ENCODE measurements around the gene DAPK3. TPM values are rescaled to one million over a fixed set of nuclear protein-coding genes. Genes with fewer than 3 reads are reported as not detected.
"Not testable (repeated sequence)": the region's sequence is repeated elsewhere in the genome, so short reads cannot be mapped to it uniquely, and the experiment has no call there.

DAPK3 gene
- total RNA-seq, 2 experiments from 2014 or later: 49.3 to 53.0 TPM

- DNase-seq; H3K9me3 Mint-ChIP-seq (ENCODE audit: low read depth); H3K27me3 Mint-ChIP-seq; H3K27ac Mint-ChIP-seq; H3K36me3 Mint-ChIP-seq; H3K4me3 Mint-ChIP-seq; ATAC-seq; CTCF ChIA-PET: not testable (repeated sequence)
- peaks cover 18% of the 10 kb centered on the region for H3K4me1 Mint-ChIP-seq
Measured at GRCh38 chr19:4011430-4011829, 40.5 kb upstream of the DAPK3 start.

GRCh38 chr19:4010808-4011110 is 39.9 kb upstream of the DAPK3 start:
- CTCF ChIA-PET: no interaction called here
- no peak for ATAC-seq

GRCh38 chr19:4009990-4010807 is 39.3 kb upstream of the DAPK3 start:
- CTCF ChIA-PET: interaction anchor here (1.2 to 1.5 kb wide), 3 partner anchors 10 to 257 kb away, joined by 3 read pairs; no protein-coding TSS in a partner anchor
- Mint-ChIP-seq H3K36me3 (peaks cover 4% of the 10 kb centered on the region), H3K4me3 (no peak overlapping the region), H3K4me1 (peaks cover 21% of the 10 kb centered on the region), H3K9me3 (ENCODE audit: low read depth) (no peaks in the 10 kb centered on the region), H3K27ac (no peak overlapping the region), H3K27me3 (no peaks in the 10 kb centered on the region)
- no peak for DNase-seq
- ATAC-seq: no peak

More at GRCh38 chr19:4010808-4011110, 39.9 kb upstream of the DAPK3 start:
- Mint-ChIP-seq H3K4me3 (no peak overlapping the region), H3K27me3 (no peaks in the 10 kb centered on the region), H3K27ac (no peak overlapping the region), H3K36me3 (no peaks in the 10 kb centered on the region), H3K4me1 (peaks cover 20% of the 10 kb centered on the region), H3K9me3 (ENCODE audit: low read depth) (no peaks in the 10 kb centered on the region)
- DNase-seq: no peak

GRCh38 chr19:4007836-4008539 is 37.1 kb upstream of the DAPK3 start:
- peak overlapping the region; percentile 79 for H3K4me3 Mint-ChIP-seq
- DNase-seq: peak; percentile 56
- H3K27me3 Mint-ChIP-seq: no peaks in the 10 kb centered on the region
- H3K27ac Mint-ChIP-seq: no peak overlapping the region
- ATAC-seq: no peak
- CTCF ChIA-PET: interaction anchor here (1.0 to 9.3 kb wide), 9 partner anchors 9 to 259 kb away, joined by 3 to 70 read pairs (median 3); partner anchors contain the start of gene EEF2
- peaks cover 20% of the 10 kb centered on the region for H3K4me1 Mint-ChIP-seq
- H3K36me3 Mint-ChIP-seq: peaks cover 7% of the 10 kb centered on the region
- H3K9me3 Mint-ChIP-seq (ENCODE audit: low read depth): no peaks in the 10 kb centered on the region

- Mint-ChIP-seq H3K27ac (peak within 1 kb of the TSS; percentile 82), H3K27me3 (no peaks in the 10 kb centered on the region), H3K36me3 (peaks cover 7% of the 10 kb centered on the region), H3K4me3 (peak within 1 kb of the TSS; percentile 79), H3K9me3 (ENCODE audit: low read depth) (no peaks in the 10 kb centered on the region), H3K4me1 (peaks cover 20% of the 10 kb centered on the region)
- peak; percentile 94 for ATAC-seq
- CTCF ChIA-PET: interaction anchor here (0.9 to 9.3 kb wide), 11 partner anchors 8 to 133 kb away, joined by 3 to 70 read pairs (median 3); partner anchors contain the start of gene EEF2
- DNase-seq: peak; percentile 96
Measured at GRCh38 chr19:4007021-4007835, 36.3 kb upstream of the DAPK3 start, which contains the start of gene PIAS4. TSS of gene PIAS4 (plus strand) at chr19:4007736. CDS start at chr19:4007761, 25 bp downstream.

- not testable (repeated sequence) for H3K9me3 Mint-ChIP-seq (ENCODE audit: low read depth)
- peaks cover 20% of the 10 kb centered on the region for H3K4me1 Mint-ChIP-seq
Measured at GRCh38 chr19:4005436-4005835, 34.5 kb upstream of the DAPK3 start.

GRCh38 chr19:4000798-4001197 is 29.9 kb upstream of the DAPK3 start:
- H3K4me1 Mint-ChIP-seq; ATAC-seq; DNase-seq; H3K27ac Mint-ChIP-seq; H3K9me3 Mint-ChIP-seq (ENCODE audit: low read depth); H3K27me3 Mint-ChIP-seq; H3K4me3 Mint-ChIP-seq; H3K36me3 Mint-ChIP-seq: not testable (repeated sequence)
- CTCF ChIA-PET: interaction anchor here (0.7 to 9.3 kb wide), 7 partner anchors 9 to 578 kb away, joined by 3 to 70 read pairs (median 3); no protein-coding TSS in a partner anchor

More at GRCh38 chr19:4005436-4005835, 34.5 kb upstream of the DAPK3 start:
- not testable (repeated sequence) for H3K27me3 Mint-ChIP-seq, H3K36me3 Mint-ChIP-seq, ATAC-seq, H3K27ac Mint-ChIP-seq, DNase-seq
- CTCF ChIA-PET: interaction anchor here (1.7 to 9.3 kb wide), 4 partner anchors 16 to 135 kb away, joined by 3 to 70 read pairs (median 11); partner anchors contain the start of gene EEF2
- peak overlapping the region; percentile 30 for H3K4me3 Mint-ChIP-seq

- H3K27ac Mint-ChIP-seq, H3K4me1 Mint-ChIP-seq: not testable (repeated sequence)
Measured at GRCh38 chr19:3998667-3999412, 27.9 kb upstream of the DAPK3 start.

GRCh38 chr19:3995607-3996006 is 24.7 kb upstream of the DAPK3 start:
- DNase-seq: no peak
- ATAC-seq: no peak
- H3K9me3 Mint-ChIP-seq (ENCODE audit: low read depth): peaks cover 2% of the 10 kb centered on the region
- CTCF ChIA-PET: interaction anchor here (0.7 to 1.5 kb wide), 3 partner anchors 8 to 210 kb away, joined by 3 to 5 read pairs (median 3); no protein-coding TSS in a partner anchor
- H3K27me3 Mint-ChIP-seq: no peaks in the 10 kb centered on the region
- H3K4me1 Mint-ChIP-seq: peaks cover 6% of the 10 kb centered on the region
- no peaks in the 10 kb centered on the region for H3K36me3 Mint-ChIP-seq
- H3K27ac Mint-ChIP-seq: no peak overlapping the region
- H3K4me3 Mint-ChIP-seq: no peak overlapping the region

More at GRCh38 chr19:3998667-3999412, 27.9 kb upstream of the DAPK3 start:
- H3K4me3 Mint-ChIP-seq; DNase-seq; H3K27me3 Mint-ChIP-seq; H3K36me3 Mint-ChIP-seq; ATAC-seq; H3K9me3 Mint-ChIP-seq (ENCODE audit: low read depth): not testable (repeated sequence)
- CTCF ChIA-PET: interaction anchor here (1.0 to 9.3 kb wide), 3 partner anchors 9 to 141 kb away, joined by 3 to 70 read pairs (median 11); partner anchors contain the start of gene PIAS4

GRCh38 chr19:3990815-3991117 is 19.9 kb upstream of the DAPK3 start:
- H3K9me3 Mint-ChIP-seq (ENCODE audit: low read depth): peaks cover 2% of the 10 kb centered on the region
- CTCF ChIA-PET: interaction anchor here (0.7 to 4.1 kb wide), 6 partner anchors 13 to 196 kb away, joined by 3 to 70 read pairs (median 6); partner anchors contain the start of genes CREB3L3 and PIAS4
- ATAC-seq: no peak
- no peaks in the 10 kb centered on the region for H3K27me3 Mint-ChIP-seq
- H3K4me1 Mint-ChIP-seq: peaks cover 19% of the 10 kb centered on the region
- H3K36me3 Mint-ChIP-seq: no peaks in the 10 kb centered on the region
- H3K4me3 Mint-ChIP-seq: no peak overlapping the region
- no peak overlapping the region for H3K27ac Mint-ChIP-seq
- DNase-seq: no peak

GRCh38 chr19:3987619-3988371 is 16.9 kb upstream of the DAPK3 start:
- H3K27ac Mint-ChIP-seq: peak overlapping the region; percentile 87
- CTCF ChIA-PET: interaction anchor here (0.6 to 4.1 kb wide), 44 partner anchors 8 to 646 kb away, joined by 3 to 70 read pairs (median 4); partner anchors contain the start of genes CHAF1A, DAPK3, MPND and MRPL54
- DNase-seq (peak; percentile 93), ATAC-seq (peak; percentile 29)
- H3K4me3 Mint-ChIP-seq: peak overlapping the region; percentile 98
- no peaks in the 10 kb centered on the region for H3K27me3 Mint-ChIP-seq
- peaks cover 22% of the 10 kb centered on the region for H3K36me3 Mint-ChIP-seq
- H3K4me1 Mint-ChIP-seq: peaks cover 38% of the 10 kb centered on the region
- peaks cover 2% of the 10 kb centered on the region for H3K9me3 Mint-ChIP-seq (ENCODE audit: low read depth)
